Osteocyte (in vitro differentiated cells): Measurements from ENCODE around the gene SH3PXD2A. TPM values are rescaled to one million over a fixed set of nuclear protein-coding genes. Genes with fewer than 3 reads are reported as not detected.
"Not testable (repeated sequence)": the region's sequence is repeated elsewhere in the genome, so short reads cannot be mapped to it uniquely, and the experiment has no call there.

Experiments used
- DNase-seq: peaks from one replicate; pipeline ENCODE4 v3.0.0; 2021; ENCODE audit warnings: mixed read lengths; ENCODE audit not compliant: unreplicated experiment; ENCODE audit errors: extremely low spot score
- H3K27ac Mint-ChIP-seq: one replicate; pipeline ENCODE4 v1.8.0; 2021; ENCODE audit warnings: mild to moderate bottlenecking, mixed read lengths; ENCODE audit not compliant: unreplicated experiment
- H3K27me3 Mint-ChIP-seq: one replicate; pipeline ENCODE4 v1.8.0; 2021; ENCODE audit warnings: mixed read lengths; ENCODE audit not compliant: unreplicated experiment
- H3K36me3 Mint-ChIP-seq: one replicate; pipeline ENCODE4 v1.8.0; 2021; ENCODE audit warnings: mixed read lengths; ENCODE audit not compliant: unreplicated experiment
- H3K4me1 Mint-ChIP-seq: one replicate; pipeline ENCODE4 v1.8.0; 2021; ENCODE audit warnings: mixed read lengths; ENCODE audit not compliant: unreplicated experiment
- H3K4me3 Mint-ChIP-seq: one replicate; pipeline ENCODE4 v1.8.0; 2021; ENCODE audit warnings: mild to moderate bottlenecking, moderate library complexity, mixed read lengths; ENCODE audit not compliant: unreplicated experiment
- H3K9me3 Mint-ChIP-seq: one replicate; pipeline ENCODE4 v1.8.0; 2021; ENCODE audit warnings: mixed read lengths; ENCODE audit not compliant: unreplicated experiment
- CTCF ChIP-seq: fragments of 200-600 bp; sonication (generic); IDR thresholded peaks from 2 replicates; pipeline ENCODE4 v1.5.0; 2021; ENCODE audit warnings: antibody characterized with exemption, mild to moderate bottlenecking, moderate library complexity
- total RNA-seq: library from RNA; stranded (reverse); gene quantifications from 2 replicates; pipeline ENCODE4 v1.2.1, GENCODE V29; 2021

SH3PXD2A gene
- total RNA-seq, 1 donor from 2014 or later, result 43.0 TPM

GRCh38 chr10:103849880-103850571, 5.3 kb downstream of the SH3PXD2A start:
- no peak for TF ChIP-seq CTCF
- peaks cover 18% of the 10 kb centered on the region for H3K4me1 Mint-ChIP-seq
- no peak for DNase-seq
- no peaks in the 10 kb centered on the region for H3K36me3 Mint-ChIP-seq
- no peaks in the 10 kb centered on the region for H3K9me3 Mint-ChIP-seq
- no peak overlapping the region for H3K27ac Mint-ChIP-seq
- H3K4me3 Mint-ChIP-seq, result no peak overlapping the region
- peaks cover 46% of the 10 kb centered on the region for H3K27me3 Mint-ChIP-seq

- Mint-ChIP-seq H3K27me3 (peaks cover 43% of the 10 kb centered on the region), H3K4me3 (no peak overlapping the region), H3K9me3 (no peaks in the 10 kb centered on the region), H3K36me3 (no peaks in the 10 kb centered on the region), H3K4me1 (peaks cover 13% of the 10 kb centered on the region), H3K27ac (no peak overlapping the region)
- no peak for TF ChIP-seq CTCF
- no peak for DNase-seq
Measured at GRCh38 chr10:103849212-103849877, 6.0 kb downstream of the SH3PXD2A start.

- Mint-ChIP-seq H3K4me3 (no peak overlapping the region), H3K9me3 (no peaks in the 10 kb centered on the region), H3K36me3 (no peaks in the 10 kb centered on the region), H3K27me3 (peaks cover 30% of the 10 kb centered on the region), H3K27ac (no peak overlapping the region), H3K4me1 (peaks cover 12% of the 10 kb centered on the region)
- DNase-seq, result no peak
- TF ChIP-seq CTCF, result no peak
Measured at GRCh38 chr10:103847909-103848468, 7.4 kb downstream of the SH3PXD2A start.

- no peaks in the 10 kb centered on the region for H3K36me3 Mint-ChIP-seq
- TF ChIP-seq CTCF, result no peak
- H3K4me1 Mint-ChIP-seq, result peaks cover 12% of the 10 kb centered on the region
- H3K9me3 Mint-ChIP-seq, result no peaks in the 10 kb centered on the region
- DNase-seq, result no peak
- H3K4me3 Mint-ChIP-seq, result no peak overlapping the region
- no peak overlapping the region for H3K27ac Mint-ChIP-seq
- H3K27me3 Mint-ChIP-seq, result peaks cover 26% of the 10 kb centered on the region
Measured at GRCh38 chr10:103847346-103847745, 8.0 kb downstream of the SH3PXD2A start.

- DNase-seq, result no peak
- H3K4me1 Mint-ChIP-seq, result peaks cover 12% of the 10 kb centered on the region
- no peak overlapping the region for H3K27ac Mint-ChIP-seq
- H3K36me3 Mint-ChIP-seq, result no peaks in the 10 kb centered on the region
- TF ChIP-seq CTCF, result no peak
- no peak overlapping the region for H3K4me3 Mint-ChIP-seq
- H3K27me3 Mint-ChIP-seq, result peaks cover 25% of the 10 kb centered on the region
- no peaks in the 10 kb centered on the region for H3K9me3 Mint-ChIP-seq
Measured at GRCh38 chr10:103845972-103846371, 9.4 kb downstream of the SH3PXD2A start.

- DNase-seq, H3K9me3 Mint-ChIP-seq, H3K27ac Mint-ChIP-seq, H3K36me3 Mint-ChIP-seq, H3K4me3 Mint-ChIP-seq: not testable (repeated sequence)
- Mint-ChIP-seq H3K27me3 (peaks cover 19% of the 10 kb centered on the region), H3K4me1 (peaks cover 11% of the 10 kb centered on the region)
Measured at GRCh38 chr10:103845346-103845745, 10.0 kb downstream of the SH3PXD2A start.
